ENCODE measurements around the gene TMEM120B. TPM values are rescaled to one million over a fixed set of nuclear protein-coding genes. Genes with fewer than 3 reads are reported as not detected.
A peak's percentile ranks its signal among the peaks of the same experiment; 100 is the strongest.

TMEM120B gene
- total RNA-seq, 4 donors from 2014 or later: 3.7 to 8.6 (median 5.2) TPM

- H3K4me1 ChIP-seq: peaks cover 4 to 63% (median 18%) of the 10 kb centered on the region in 4 donors
- TF ChIP-seq POLR2A (IDR thresholded peaks at IDR 0.05): peak; percentile 27 to 79
- TF ChIP-seq, protein P1, sequence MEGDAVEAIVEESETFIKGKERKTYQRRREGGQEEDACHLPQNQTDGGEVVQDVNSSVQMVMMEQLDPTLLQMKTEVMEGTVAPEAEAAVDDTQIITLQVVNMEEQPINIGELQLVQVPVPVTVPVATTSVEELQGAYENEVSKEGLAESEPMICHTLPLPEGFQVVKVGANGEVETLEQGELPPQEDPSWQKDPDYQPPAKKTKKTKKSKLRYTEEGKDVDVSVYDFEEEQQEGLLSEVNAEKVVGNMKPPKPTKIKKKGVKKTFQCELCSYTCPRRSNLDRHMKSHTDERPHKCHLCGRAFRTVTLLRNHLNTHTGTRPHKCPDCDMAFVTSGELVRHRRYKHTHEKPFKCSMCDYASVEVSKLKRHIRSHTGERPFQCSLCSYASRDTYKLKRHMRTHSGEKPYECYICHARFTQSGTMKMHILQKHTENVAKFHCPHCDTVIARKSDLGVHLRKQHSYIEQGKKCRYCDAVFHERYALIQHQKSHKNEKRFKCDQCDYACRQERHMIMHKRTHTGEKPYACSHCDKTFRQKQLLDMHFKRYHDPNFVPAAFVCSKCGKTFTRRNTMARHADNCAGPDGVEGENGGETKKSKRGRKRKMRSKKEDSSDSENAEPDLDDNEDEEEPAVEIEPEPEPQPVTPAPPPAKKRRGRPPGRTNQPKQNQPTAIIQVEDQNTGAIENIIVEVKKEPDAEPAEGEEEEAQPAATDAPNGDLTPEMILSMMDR (IDR thresholded peaks at IDR 0.05): no peak
- no peaks in the 10 kb centered on the region for H3K27me3 ChIP-seq
- DNase-seq: peak in 2 of 3 donors; percentile 87 to 90
- no peaks in the 10 kb centered on the region for H3K9me3 ChIP-seq
- H3K27ac ChIP-seq: peak overlapping the region; percentile 100
- H3K36me3 ChIP-seq: peaks cover 0 to 12% (median 0%) of the 10 kb centered on the region in 3 donors
- H3K4me3 ChIP-seq: peak overlapping the region in 2 of 4 donors; percentile 91 to 93
These were observed 85.6 kb downstream of the TMEM120B start for GRCh38 chr12:121797937-121798786.

- no peak for DNase-seq
- H3K36me3 ChIP-seq: peaks cover 0 to 12% (median 0%) of the 10 kb centered on the region in 3 donors
These were observed 86.2 kb downstream of the TMEM120B start for GRCh38 chr12:121798787-121799155.

DNA sequence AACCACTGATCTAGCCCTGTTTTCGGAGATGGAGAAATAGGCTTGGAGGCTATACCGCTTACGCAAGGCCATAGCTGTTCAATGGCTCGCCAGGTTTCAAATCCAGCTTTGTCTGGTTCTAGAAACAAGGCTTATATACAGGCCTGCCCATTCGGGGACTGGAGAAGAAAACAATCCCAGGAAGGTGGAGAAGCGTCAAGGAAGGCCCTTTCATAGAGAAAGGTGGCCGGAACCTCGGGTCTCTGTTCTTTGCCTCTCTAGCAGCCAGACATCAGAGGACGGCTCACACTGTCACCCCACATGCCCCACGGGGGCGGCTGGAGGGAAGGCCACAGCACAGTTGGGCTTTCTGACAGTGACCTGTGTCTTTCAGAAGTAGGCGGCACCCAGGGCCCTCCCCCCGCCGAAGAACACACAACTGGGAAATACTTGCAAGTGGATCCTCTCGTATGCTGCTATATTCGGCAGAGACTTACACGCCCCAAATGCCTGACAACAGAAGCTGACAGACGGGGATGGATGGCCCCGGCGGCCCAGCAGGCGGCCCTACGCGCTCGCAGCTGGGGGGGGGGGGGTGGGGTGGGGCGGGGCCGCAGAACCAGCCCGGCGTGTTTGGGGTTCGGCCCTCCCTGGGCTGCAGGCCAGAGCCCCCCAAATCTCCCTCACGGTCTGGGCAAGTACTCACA, 86.7 kb downstream of the TMEM120B start:
- Histone ChIP-seq H3K4me1 (peaks cover 4 to 51% (median 16%) of the 10 kb centered on the region in 4 donors), H3K27ac (peak overlapping the region; percentile 100), H3K36me3 (peaks cover 0 to 12% (median 0%) of the 10 kb centered on the region in 3 donors), H3K9me3 (no peaks in the 10 kb centered on the region), H3K27me3 (no peaks in the 10 kb centered on the region), H3K4me3 (peak overlapping the region; percentile 82 to 93 (median 88))
- DNase-seq: peak in 2 of 3 donors; percentile 79 to 83
- TF ChIP-seq, protein P1 (IDR thresholded peaks at IDR 0.05): peak in 1 of 6 experiments; percentile 18
- TF ChIP-seq POLR2A (IDR thresholded peaks at IDR 0.05): peak in 1 of 2 donors; percentile 19

More at GRCh38 chr12:121798787-121799155, 86.2 kb downstream of the TMEM120B start:
- Histone ChIP-seq H3K27ac (peak overlapping the region; percentile 100), H3K9me3 (no peaks in the 10 kb centered on the region), H3K4me3 (peak overlapping the region in 3 of 4 donors; percentile 82 to 93 (median 91)), H3K27me3 (no peaks in the 10 kb centered on the region), H3K4me1 (peaks cover 4 to 56% (median 16%) of the 10 kb centered on the region in 4 donors)
- TF ChIP-seq POLR2A (IDR thresholded peaks at IDR 0.05): no peak
- TF ChIP-seq, protein P1 (IDR thresholded peaks at IDR 0.05): no peak

GRCh38 chr12:121799842-121800693, 87.5 kb downstream of the TMEM120B start:
- H3K9me3 ChIP-seq: no peaks in the 10 kb centered on the region
- H3K27ac ChIP-seq: peak overlapping the region; percentile 100
- TF ChIP-seq POLR2A (IDR thresholded peaks at IDR 0.05): peak; percentile 51 to 90
- TF ChIP-seq, protein P1 (IDR thresholded peaks at IDR 0.05): no peak
- H3K4me1 ChIP-seq: peaks cover 4 to 43% (median 12%) of the 10 kb centered on the region in 4 donors
- peaks cover 0 to 12% (median 0%) of the 10 kb centered on the region in 3 donors for H3K36me3 ChIP-seq
- H3K27me3 ChIP-seq: no peaks in the 10 kb centered on the region
- H3K4me3 ChIP-seq: peak overlapping the region; percentile 82 to 93 (median 88)
- peak; percentile 79 to 95 (median 95) for DNase-seq

Measured in Peyer's patch (tissue), 4 donors.